H1 (cell line): Measurements from ENCODE around the gene CBLC. TPM values are rescaled to one million over a fixed set of nuclear protein-coding genes. Genes with fewer than 3 reads are reported as not detected.

ENCODE experiments used
- CTCF ChIA-PET: fragments of 300-600 bp; sonication (Branson Sonifier 250); formaldehyde crosslinking; loops from one replicate; lab custom pipeline; 2021; ENCODE audit not compliant: partially characterized antibody; lab: Charles Lee
- POLR2A ChIA-PET: fragments of 300-600 bp; sonication (Branson Sonifier 250); formaldehyde crosslinking; loops from one replicate; lab custom pipeline; 2021; ENCODE audit warnings: inconsistent platforms; ENCODE audit not compliant: partially characterized antibody; lab: Charles Lee
- DNase-seq, 2 experiments: peaks; one replicate each; pipeline versions ENCODE4 v3.0.0 to v3.0.0-alpha.2; 2010 to 2022; ENCODE audit warnings: low spot score in 2 of 2, low read depth in 1 of 2, mixed read lengths in 1 of 2
- FAIRE-seq: peaks from 2 replicates; lab custom pipeline; 2011; peaks lifted over from hg19 to GRCh38; lab: Jason Lieb, UNC
- H2AFZ ChIP-seq: 2 replicates; pipeline ENCODE4 v1.8.1; 2012; ENCODE audit warnings: low read length, inconsistent platforms
- H2AK5ac ChIP-seq: 2 replicates; pipeline ENCODE4 v1.6.1; 2013; ENCODE audit warnings: low read depth, low read length
- H2BK120ac ChIP-seq: replicated peaks from 2 replicates; pipeline ENCODE3; 2013; ENCODE audit warnings: low read depth, low read length, inconsistent platforms
- H2BK12ac ChIP-seq: 2 replicates; pipeline ENCODE4 v1.6.1; 2013; ENCODE audit warnings: low read depth, low read length
- H2BK15ac ChIP-seq: 2 replicates; pipeline ENCODE4 v1.6.1; 2013; ENCODE audit warnings: low read length
- H2BK20ac ChIP-seq: 2 replicates; pipeline ENCODE4 v1.6.1; 2013; ENCODE audit warnings: low read length
- H2BK5ac ChIP-seq: 2 replicates; pipeline ENCODE4 v1.6.1; 2013; ENCODE audit warnings: low read depth, low read length
- H3K14ac ChIP-seq: 2 replicates; pipeline ENCODE4 v1.6.1; 2013; ENCODE audit warnings: inconsistent platforms; ENCODE audit not compliant: insufficient read length
- H3K18ac ChIP-seq: 2 replicates; pipeline ENCODE4 v1.6.1; 2013; ENCODE audit warnings: low read length; ENCODE audit errors: extremely low read depth
- H3K23ac ChIP-seq: 2 replicates; pipeline ENCODE4 v1.6.1; 2013; ENCODE audit warnings: inconsistent platforms; ENCODE audit not compliant: insufficient read length
- H3K23me2 ChIP-seq: 2 replicates; pipeline ENCODE4 v1.6.1; 2013; ENCODE audit warnings: low read depth, low read length
- H3K27ac ChIP-seq: 2 replicates; pipeline ENCODE4 v1.6.1; 2011; ENCODE audit warnings: low read depth, low read length, inconsistent platforms
- H3K27me3 ChIP-seq, 4 experiments: replicated peaks in 1 of 4; 1 replicate in 1 of 4; 2 replicates in 3 of 4; pipeline versions ENCODE4 v1.6.1 to v1.8.1; 2011 to 2013; ENCODE audit warnings: low read length in 3 of 4, mild to moderate bottlenecking in 3 of 4, inconsistent platforms in 2 of 4, mixed read lengths in 2 of 4, moderate library complexity in 1 of 4; ENCODE audit not compliant: control insufficient read depth in 3 of 4, insufficient read depth in 3 of 4; ENCODE audit errors: extremely low read depth in 1 of 4
- H3K36me3 ChIP-seq, 4 experiments: 2 replicates each; pipeline versions ENCODE4 v1.6.1 to v1.8.1; 2011 to 2013; ENCODE audit warnings: mild to moderate bottlenecking in 4 of 4, low read length in 3 of 4, moderate library complexity in 2 of 4, control low read depth in 1 of 4, inconsistent platforms in 1 of 4; ENCODE audit not compliant: insufficient read depth in 4 of 4, control insufficient read depth in 2 of 4
- H3K4ac ChIP-seq: replicated peaks from 2 replicates; pipeline ENCODE3; 2013; ENCODE audit warnings: low read length, low read depth, mixed read lengths, inconsistent platforms; ENCODE audit not compliant: insufficient read length
- H3K4me1 ChIP-seq, 4 experiments: replicated peaks in 1 of 4; 1 replicate in 1 of 4; 2 replicates in 3 of 4; pipeline versions ENCODE4 v1.6.1 to v1.8.1; 2011 to 2013; ENCODE audit warnings: low read length in 3 of 4, inconsistent platforms in 2 of 4, mixed read lengths in 1 of 4; ENCODE audit not compliant: insufficient read depth in 4 of 4, control insufficient read depth in 3 of 4
- H3K4me2 ChIP-seq, 2 experiments: 2 replicates each; pipeline versions ENCODE4 v1.6.1 to v1.8.1; 2011 to 2013; ENCODE audit warnings: low read depth in 2 of 2, low read length in 2 of 2, control low read depth in 1 of 2, inconsistent platforms in 1 of 2, mild to moderate bottlenecking in 1 of 2; ENCODE audit not compliant: insufficient read depth in 1 of 2
- H3K4me3 ChIP-seq, 4 experiments: fragments of 200-600, 300-600 bp in 1 of 4; sonication (generic), shearing (Covaris generic), sonication (Bioruptor Twin) in 1 of 4; 2 replicates each; pipeline versions ENCODE4 v1.5.1 to v1.8.1; 2011 to 2016; ENCODE audit warnings: low read length in 4 of 4, low read depth in 3 of 4, control low read depth in 2 of 4, inconsistent platforms in 2 of 4, mild to moderate bottlenecking in 2 of 4, mixed read lengths in 1 of 4, moderate library complexity in 1 of 4; ENCODE audit not compliant: insufficient read depth in 2 of 4; ENCODE audit errors: extremely low read depth in 1 of 4
- H3K56ac ChIP-seq: replicated peaks from 2 replicates; pipeline ENCODE3; 2013; ENCODE audit warnings: low read depth, mild to moderate bottlenecking, mixed read lengths, low read length, inconsistent platforms; ENCODE audit not compliant: insufficient read length
- H3K79me1 ChIP-seq: 2 replicates; pipeline ENCODE4 v1.6.1; 2013; ENCODE audit warnings: low read depth, low read length, control low read depth
- H3K79me2 ChIP-seq, 2 experiments: 2 replicates each; pipeline versions ENCODE4 v1.6.1 to v1.8.1; 2012 to 2013; ENCODE audit warnings: low read length in 2 of 2, mild to moderate bottlenecking in 2 of 2, inconsistent platforms in 1 of 2; ENCODE audit not compliant: insufficient read depth in 2 of 2, control insufficient read depth in 1 of 2
- H3K9ac ChIP-seq, 4 experiments: replicated peaks in 1 of 4; 1 replicate in 1 of 4; 2 replicates in 3 of 4; pipeline versions ENCODE4 v1.6.1 to v1.8.1; 2011 to 2013; ENCODE audit warnings: low read depth in 3 of 4, low read length in 3 of 4, control low read depth in 2 of 4, mild to moderate bottlenecking in 2 of 4, moderate library complexity in 2 of 4, inconsistent platforms in 1 of 4; ENCODE audit errors: extremely low read depth in 1 of 4
- H3K9me3 ChIP-seq, 2 experiments: 2 replicates each; pipeline versions ENCODE4 v1.6.1 to v1.8.1; 2012 to 2013; ENCODE audit warnings: mild to moderate bottlenecking in 2 of 2, moderate library complexity in 2 of 2, control low read depth in 1 of 2, inconsistent platforms in 1 of 2, low read depth in 1 of 2, low read length in 1 of 2, mixed read lengths in 1 of 2; ENCODE audit not compliant: insufficient read depth in 2 of 2
- H4K20me1 ChIP-seq, 2 experiments: replicated peaks in 1 of 2; 2 replicates each; pipeline versions ENCODE3 to v1.8.1; 2011 to 2013; ENCODE audit warnings: inconsistent platforms in 2 of 2, low read length in 2 of 2, mild to moderate bottlenecking in 1 of 2; ENCODE audit not compliant: insufficient read depth in 2 of 2, control insufficient read depth in 1 of 2
- H4K5ac ChIP-seq: 2 replicates; pipeline ENCODE4 v1.6.1; 2013; ENCODE audit warnings: low read length, low read depth, mixed read lengths, inconsistent platforms; ENCODE audit not compliant: insufficient read length
- H4K8ac ChIP-seq: 2 replicates; pipeline ENCODE4 v1.8.0; 2013; ENCODE audit warnings: mild to moderate bottlenecking, moderate library complexity, low read length, inconsistent platforms; ENCODE audit not compliant: insufficient read depth; ENCODE audit errors: extremely low read depth
- H4K91ac ChIP-seq: replicated peaks from 2 replicates; pipeline ENCODE3; 2013; ENCODE audit warnings: low read length, mixed read lengths, inconsistent platforms; ENCODE audit not compliant: insufficient read length
- CBX5 ChIP-seq: fragments of 300-800, 300-1000 bp; sonication (generic); IDR thresholded peaks from 2 replicates; pipeline ENCODE4 v1.7.1; 2016; ENCODE audit warnings: antibody characterized with exemption, low read length, low read depth
- CHD1 ChIP-seq: IDR thresholded peaks from 2 replicates; pipeline ENCODE4 v1.6.1; 2012; ENCODE audit warnings: low read depth, low read length, improper control_type of control experiment
- CTBP2 ChIP-seq: IDR thresholded peaks from 2 replicates; pipeline ENCODE4 v1.7.0; 2011; ENCODE audit warnings: borderline replicate concordance, mild to moderate bottlenecking, moderate library complexity, mixed read lengths, low read length; ENCODE audit not compliant: insufficient read depth, insufficient read length
- FOSL1 ChIP-seq: IDR thresholded peaks from 2 replicates; pipeline ENCODE4 v1.6.1; 2011; ENCODE audit warnings: mild to moderate bottlenecking, low read depth, low read length, moderate library complexity; ENCODE audit not compliant: insufficient read depth
- HDAC6 ChIP-seq: IDR thresholded peaks from one replicate; pipeline ENCODE4 v1.7.1; 2012; ENCODE audit warnings: low read depth, mild to moderate bottlenecking, inconsistent platforms, low read length, moderate library complexity
- RNF2 ChIP-seq: fragments of 200-900, 300-1000 bp; sonication (generic); IDR thresholded peaks from 2 replicates; pipeline ENCODE4 v1.7.1; 2016; ENCODE audit warnings: borderline replicate concordance, low read depth, mild to moderate bottlenecking, antibody characterized with exemption, low read length; ENCODE audit not compliant: poor library complexity, severe bottlenecking; ENCODE audit errors: missing control alignments
- RXRA ChIP-seq: IDR thresholded peaks from 2 replicates; pipeline ENCODE4 v1.6.1; 2011; ENCODE audit warnings: low read depth, mild to moderate bottlenecking, low read length, moderate library complexity; ENCODE audit not compliant: insufficient read depth
- SAP30 ChIP-seq: fragments of 300-600 bp; sonication (generic); IDR thresholded peaks from 2 replicates; pipeline ENCODE4 v1.7.1; 2012; ENCODE audit warnings: low read length, moderate library complexity, mild to moderate bottlenecking, inconsistent platforms; ENCODE audit not compliant: insufficient read depth, insufficient replicate concordance
- SIN3A ChIP-seq, 2 experiments: IDR thresholded peaks in 1 of 2; conservative IDR thresholded peaks in 1 of 2; 2 replicates each; pipeline ENCODE4 v1.6.1; 2011 to 2012; ENCODE audit warnings: low read length in 2 of 2, improper control_type of control experiment in 1 of 2, low read depth in 1 of 2, mild to moderate bottlenecking in 1 of 2
- SIX5 ChIP-seq: IDR thresholded peaks from 2 replicates; pipeline ENCODE4 v1.6.1; 2011; ENCODE audit warnings: mild to moderate bottlenecking, low read depth, low read length
- SUZ12 ChIP-seq: fragments of 200-600 bp; sonication (generic); IDR thresholded peaks from 2 replicates; pipeline ENCODE4 v1.6.1; 2012; ENCODE audit warnings: mild to moderate bottlenecking, inconsistent platforms, low read length, moderate library complexity, mixed read lengths
- TBP ChIP-seq: IDR thresholded peaks from 2 replicates; pipeline ENCODE4 v1.6.1; 2011; ENCODE audit warnings: low read depth, low read length, improper control_type of control experiment
- WGBS, 2 experiments: shearing (Covaris generic) in 1 of 2; methylation state at CpG; one replicate each; pipeline versions ENCODE4 v1.1.6 to v1.1.7; 2013 to 2015; ENCODE audit warnings: low lambda C conversion rate in 2 of 2, mixed read lengths in 2 of 2, inconsistent platforms in 1 of 2, low coverage in 1 of 2, missing lambda C conversion rate in 1 of 2; ENCODE audit not compliant: insufficient replicate concordance in 2 of 2, insufficient coverage in 1 of 2, insufficient read length in 1 of 2; ENCODE audit errors: extremely low coverage in 1 of 2, missing lambda C conversion rate in 1 of 2; 5-methylcytosine and 5-hydroxymethylcytosine counted together
- polyA plus RNA-seq, 7 experiments: library from polyadenylated mRNA; depleted of rRNA in 3 of 7; stranded (reverse) in 5 of 7; unstranded in 2 of 7; fragments of >200 nt in 5 of 7; fragments of 200-250 nt in 2 of 7; gene quantifications; 1 replicate in 5 of 7; 2 replicates in 1 of 7; 4 replicates in 1 of 7; pipeline versions ENCODE4 v1.2.1 to v1.2.3, GENCODE V29; 2011 to 2013; ENCODE audit warnings: missing spikeins in 2 of 7, mixed read lengths in 2 of 7
- total RNA-seq: library from RNA; stranded (reverse); fragmentation: NEBNext Ultra II Directional; extraction: Animal tissue kit (Norgen Biotek cat#: 25700); gene quantifications from 2 replicates; pipeline ENCODE4 v1.2.1, GENCODE V29; 2021
- TF ChIP-seq, protein P1 (sequence below): IDR thresholded peaks from 2 replicates; pipeline ENCODE4 v1.6.1; 2012; ENCODE audit warnings: inconsistent platforms

The CBLC gene
- total and polyA plus RNA-seq, 2 of the 8 experiments (the other 6 are each of a cell fraction or from before 2014, with no cell fraction given): 17.4 to 35.7 TPM

GRCh38 chr19:44788971-44789370 lies 11.3 kb downstream of the CBLC start:
- no peak overlapping the region for H3K4me3 ChIP-seq
- peaks cover 2 to 24% (median 13%) of the 10 kb centered on the region in 4 experiments for H3K36me3 ChIP-seq
- H2AFZ ChIP-seq: no peak overlapping the region
- H3K14ac ChIP-seq: no peak overlapping the region
- FAIRE-seq (no peak), DNase-seq (no peak)
- H3K23me2 ChIP-seq: no peaks in the 10 kb centered on the region
- H3K4me1 ChIP-seq: no peaks in the 10 kb centered on the region; a peak in 1 of 7 replicates
- H3K23ac ChIP-seq: no peak overlapping the region
- H3K4ac ChIP-seq: no peak overlapping the region
- no peak overlapping the region for H2BK5ac ChIP-seq
- H3K27me3 ChIP-seq: no peaks in the 10 kb centered on the region
- no peak overlapping the region for H2BK120ac ChIP-seq
- no peaks in the 10 kb centered on the region for H3K79me1 ChIP-seq
- H2BK20ac ChIP-seq: no peak overlapping the region
- H2BK12ac ChIP-seq: no peak overlapping the region
- H2BK15ac ChIP-seq: no peak overlapping the region
- no peak overlapping the region for H3K18ac ChIP-seq
- no peaks in the 10 kb centered on the region for H4K20me1 ChIP-seq
- H3K4me2 ChIP-seq: no peak overlapping the region
- ChIA-PET CTCF (interaction anchor here (0.9 to 2.6 kb wide), 4 partner anchors 9 to 100 kb away, joined by 3 to 9 read pairs (median 6); no protein-coding TSS in a partner anchor), POLR2A (interaction anchor here (1.3 to 4.9 kb wide), 3 partner anchors 11 to 59 kb away, joined by 3 to 30 read pairs (median 3); partner anchors contain the start of genes BCAM and CBLC)
- H3K9ac ChIP-seq: no peak overlapping the region
- H3K27ac ChIP-seq: no peak overlapping the region
- no peaks in the 10 kb centered on the region for H3K9me3 ChIP-seq
- no peak overlapping the region for H4K91ac ChIP-seq
- no peak overlapping the region for H3K56ac ChIP-seq
- no peak overlapping the region for H4K8ac ChIP-seq
- no peak overlapping the region for H4K5ac ChIP-seq
- no peak overlapping the region for H2AK5ac ChIP-seq
- H3K79me2 ChIP-seq: no peaks in the 10 kb centered on the region
- 86% methylated on average over 6 of the region's 6 CpGs; no CpG with 5 or more reads in 1 of the 2 experiments for WGBS, 2 experiments
- TF ChIP-seq SIX5 (no peak), CBX5 (no peak), CHD1 (no peak), SUZ12 (no peak), SIN3A (conservative IDR thresholded peaks at IDR 0.05 in 1 of 2, IDR thresholded peaks at IDR 0.05 in 1 of 2; ENCODE audit: low read depth in 1 of 2, low read length in 2 of 2) (no peak), RNF2 (no peak), SAP30 (no peak), CTBP2 (no peak), RXRA (no peak), HDAC6 (no peak), FOSL1 (no peak), TBP (no peak)
- TF ChIP-seq, protein P1, sequence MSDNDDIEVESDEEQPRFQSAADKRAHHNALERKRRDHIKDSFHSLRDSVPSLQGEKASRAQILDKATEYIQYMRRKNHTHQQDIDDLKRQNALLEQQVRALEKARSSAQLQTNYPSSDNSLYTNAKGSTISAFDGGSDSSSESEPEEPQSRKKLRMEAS: no peak
